BLaER1 (cell line): ENCODE measurements around the gene ZBTB5.
A peak's percentile ranks its signal among the peaks of the same experiment; 100 is the strongest.

ENCODE experiments used
- H3K27ac ChIP-seq: shearing (Covaris generic); formaldehyde crosslinking; 2 replicates; pipeline ENCODE4 v1.8.1; 2022
- H3K27me3 ChIP-seq: shearing (Covaris generic); formaldehyde crosslinking; 2 replicates; pipeline ENCODE4 v1.8.1; 2022
- H3K36me3 ChIP-seq: shearing (Covaris generic); formaldehyde crosslinking; 2 replicates; pipeline ENCODE4 v1.8.1; 2022
- H3K4me1 ChIP-seq: shearing (Covaris generic); formaldehyde crosslinking; 2 replicates; pipeline ENCODE4 v1.8.1; 2022
- H3K4me2 ChIP-seq: shearing (Covaris generic); formaldehyde crosslinking; 2 replicates; pipeline ENCODE4 v1.8.1; 2022
- H3K4me3 ChIP-seq: shearing (Covaris generic); formaldehyde crosslinking; 2 replicates; pipeline ENCODE4 v1.8.1; 2022
- H3K9ac ChIP-seq: shearing (Covaris generic); formaldehyde crosslinking; 2 replicates; pipeline ENCODE4 v1.8.1; 2022
- H3K9me3 ChIP-seq: shearing (Covaris generic); formaldehyde crosslinking; 2 replicates; pipeline ENCODE4 v1.8.1; 2022
- H4K20me1 ChIP-seq: shearing (Covaris generic); formaldehyde crosslinking; 2 replicates; pipeline ENCODE4 v1.8.1; 2022
- Cebpa-rat ChIP-seq: shearing (Covaris generic); IDR thresholded peaks from 2 replicates; pipeline ENCODE4 v1.8.1; 2022

ZBTB5 gene

DNA sequence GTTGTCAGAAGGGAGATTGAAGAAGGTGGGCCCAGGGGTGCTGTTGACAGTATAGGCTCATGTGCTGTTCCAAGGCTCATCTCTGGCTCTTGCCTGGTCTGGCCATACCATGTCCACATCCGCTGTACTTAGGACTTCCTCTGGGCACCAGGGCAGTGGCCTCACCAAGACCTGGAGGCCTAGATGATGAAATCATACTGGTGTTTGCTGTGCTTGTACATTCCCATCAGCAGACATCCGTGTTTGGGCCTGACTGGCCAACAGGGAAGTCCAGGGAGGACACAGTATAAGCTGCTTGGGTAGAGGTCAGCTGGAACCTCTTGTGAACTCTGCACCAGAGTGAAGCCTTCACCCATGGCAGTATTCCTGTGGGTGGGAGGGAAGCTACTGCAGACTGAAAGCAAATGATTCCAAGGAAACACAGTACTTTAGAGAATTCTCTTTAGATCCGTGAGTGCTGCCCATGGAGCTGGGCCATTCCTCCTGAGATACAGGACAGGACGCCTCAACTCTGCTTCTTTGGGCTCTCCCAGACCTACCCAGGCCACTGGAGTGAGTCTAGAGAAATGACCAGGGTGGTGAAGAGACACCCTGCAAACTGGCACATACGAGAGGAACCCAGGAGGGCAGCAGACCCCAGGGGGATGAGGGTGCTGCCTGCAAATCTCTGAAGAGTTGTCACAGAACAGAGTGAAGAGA, 43.0 kb upstream of the ZBTB5 start:
- H3K4me3 ChIP-seq: no peak overlapping the region
- no peaks in the 10 kb centered on the region for H3K27me3 ChIP-seq
- no peaks in the 10 kb centered on the region for H3K9me3 ChIP-seq
- peaks cover 18% of the 10 kb centered on the region for H3K4me1 ChIP-seq
- no peak overlapping the region for H3K9ac ChIP-seq
- no peak overlapping the region for H3K4me2 ChIP-seq
- no peak for TF ChIP-seq Cebpa-rat
- peaks cover 20% of the 10 kb centered on the region for H4K20me1 ChIP-seq
- peaks cover 78% of the 10 kb centered on the region for H3K36me3 ChIP-seq
- H3K27ac ChIP-seq: no peak overlapping the region

DNA sequence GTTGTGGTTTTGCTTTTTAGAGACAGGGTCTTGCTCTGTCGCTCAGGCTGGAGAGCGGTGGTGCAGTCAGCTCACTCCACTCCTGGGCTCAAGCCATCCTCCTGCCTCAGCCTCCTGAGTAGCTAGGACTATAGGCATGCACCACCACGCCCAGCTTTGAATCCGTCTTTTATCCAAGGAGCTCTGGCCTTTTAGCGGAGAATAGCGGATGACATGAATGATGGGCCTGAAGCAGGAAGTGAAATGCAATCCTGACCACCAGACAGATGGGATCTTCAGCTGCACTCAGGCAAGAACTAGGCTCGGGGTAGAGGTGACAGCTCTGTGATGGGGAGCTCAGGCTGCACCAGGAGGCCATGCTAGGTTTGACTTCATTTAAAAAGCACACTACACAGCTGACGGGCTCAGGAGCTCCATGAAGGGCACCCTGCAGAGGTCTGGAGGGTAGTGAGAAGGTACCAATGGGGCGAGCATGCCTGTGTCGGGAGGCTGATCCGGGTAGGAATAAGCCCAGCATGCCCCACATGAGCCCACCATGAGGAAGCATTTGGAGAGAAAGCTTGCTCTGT, 42.4 kb upstream of the ZBTB5 start:
- Histone ChIP-seq H3K4me1 (peaks cover 18% of the 10 kb centered on the region), H3K9ac (no peak overlapping the region), H3K4me3 (no peak overlapping the region), H3K9me3 (no peaks in the 10 kb centered on the region), H4K20me1 (peaks cover 20% of the 10 kb centered on the region), H3K27me3 (no peaks in the 10 kb centered on the region), H3K36me3 (peaks cover 82% of the 10 kb centered on the region), H3K4me2 (no peak overlapping the region), H3K27ac (no peak overlapping the region)
- no peak for TF ChIP-seq Cebpa-rat

DNA sequence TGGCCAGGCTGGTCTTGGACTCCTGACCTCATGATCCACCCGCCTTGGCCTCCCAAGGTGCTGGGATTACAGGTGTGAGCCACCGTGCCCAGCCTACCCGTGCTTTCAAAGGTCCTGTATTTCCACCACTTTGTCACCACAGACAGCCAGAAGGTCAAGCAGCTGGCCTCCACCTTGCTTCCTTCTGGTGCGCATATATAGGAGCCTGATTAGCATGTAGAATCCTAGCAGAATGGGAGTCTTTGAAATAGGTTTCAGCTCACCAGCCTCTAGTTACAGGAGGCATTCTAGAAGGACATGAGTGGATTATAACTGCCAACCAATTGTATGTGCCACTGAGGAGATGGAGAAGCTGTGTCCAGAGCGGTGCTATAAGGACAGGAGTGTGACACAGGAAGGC, 39.4 kb upstream of the ZBTB5 start:
- H4K20me1 ChIP-seq: peaks cover 35% of the 10 kb centered on the region
- H3K9ac ChIP-seq: no peak overlapping the region
- H3K4me1 ChIP-seq: peaks cover 14% of the 10 kb centered on the region
- no peak overlapping the region for H3K4me2 ChIP-seq
- H3K27me3 ChIP-seq: no peaks in the 10 kb centered on the region
- H3K4me3 ChIP-seq: no peak overlapping the region
- H3K36me3 ChIP-seq: peaks cover 100% of the 10 kb centered on the region
- no peak for TF ChIP-seq Cebpa-rat
- no peaks in the 10 kb centered on the region for H3K9me3 ChIP-seq
- no peak overlapping the region for H3K27ac ChIP-seq

DNA sequence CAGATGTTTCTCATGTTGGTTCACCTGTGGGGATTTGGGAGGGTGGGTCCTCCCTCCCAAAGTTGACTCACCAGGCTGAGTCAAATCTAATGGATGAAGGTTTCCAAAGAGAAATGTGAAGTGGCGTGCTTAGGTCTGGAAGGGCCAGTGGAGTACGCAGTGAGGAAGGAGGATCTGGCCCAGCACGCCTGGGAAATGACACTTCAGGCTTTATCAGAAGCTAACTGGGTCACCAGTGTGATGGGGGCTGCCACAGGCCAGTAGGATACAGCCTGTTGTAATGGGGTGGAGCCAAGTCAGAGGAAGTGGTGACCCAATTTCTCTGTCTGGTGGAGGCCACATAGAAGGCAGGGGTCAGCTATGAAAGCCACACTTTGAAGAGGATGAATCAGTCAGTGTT, 38.5 kb upstream of the ZBTB5 start:
- Histone ChIP-seq H4K20me1 (peaks cover 35% of the 10 kb centered on the region), H3K27me3 (no peaks in the 10 kb centered on the region), H3K36me3 (peaks cover 100% of the 10 kb centered on the region), H3K9ac (0 out of 2 replicates have a peak overlapping the region, but pooled peaks have one; percentile 0), H3K4me1 (peaks cover 14% of the 10 kb centered on the region), H3K4me3 (no peak overlapping the region), H3K27ac (no peak overlapping the region), H3K9me3 (no peaks in the 10 kb centered on the region), H3K4me2 (no peak overlapping the region)
- TF ChIP-seq Cebpa-rat: no peak

DNA sequence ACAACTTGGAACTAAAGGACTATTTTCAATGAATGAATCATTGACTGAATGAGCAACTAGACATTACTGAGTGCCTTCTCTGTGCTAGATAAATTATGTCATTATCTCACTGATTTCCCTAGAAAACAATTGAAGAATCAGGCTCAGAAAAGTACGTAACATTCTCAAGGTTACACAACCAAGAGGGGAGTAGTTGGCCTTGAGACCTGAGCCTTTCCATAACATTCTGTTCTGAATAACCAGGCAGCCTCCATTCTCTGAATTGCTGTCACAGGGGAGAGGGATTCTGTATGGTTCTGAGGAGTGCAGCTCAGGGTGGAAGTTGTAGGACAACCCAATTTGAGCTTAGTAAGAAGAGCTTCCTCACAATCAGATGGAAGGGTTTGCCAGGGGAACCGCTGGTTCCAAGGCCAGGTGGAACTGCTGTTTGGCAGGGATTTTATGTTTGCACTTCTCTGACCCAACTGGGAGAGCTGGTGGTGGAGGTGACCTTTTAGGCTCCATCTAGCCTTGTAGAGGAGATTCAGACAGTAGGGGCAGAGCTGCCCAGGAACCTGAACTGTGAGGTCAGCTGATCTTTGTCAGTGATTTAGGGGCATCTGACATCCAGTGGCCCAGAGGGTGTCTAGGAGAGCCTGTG, 36.8 kb upstream of the ZBTB5 start:
- no peaks in the 10 kb centered on the region for H3K27me3 ChIP-seq
- no peaks in the 10 kb centered on the region for H3K9me3 ChIP-seq
- H3K9ac ChIP-seq: no peak overlapping the region
- H3K4me1 ChIP-seq: peaks cover 5% of the 10 kb centered on the region
- peaks cover 100% of the 10 kb centered on the region for H3K36me3 ChIP-seq
- no peak overlapping the region for H3K27ac ChIP-seq
- no peak for TF ChIP-seq Cebpa-rat
- H3K4me2 ChIP-seq: no peak overlapping the region
- H4K20me1 ChIP-seq: peaks cover 27% of the 10 kb centered on the region
- no peak overlapping the region for H3K4me3 ChIP-seq

DNA sequence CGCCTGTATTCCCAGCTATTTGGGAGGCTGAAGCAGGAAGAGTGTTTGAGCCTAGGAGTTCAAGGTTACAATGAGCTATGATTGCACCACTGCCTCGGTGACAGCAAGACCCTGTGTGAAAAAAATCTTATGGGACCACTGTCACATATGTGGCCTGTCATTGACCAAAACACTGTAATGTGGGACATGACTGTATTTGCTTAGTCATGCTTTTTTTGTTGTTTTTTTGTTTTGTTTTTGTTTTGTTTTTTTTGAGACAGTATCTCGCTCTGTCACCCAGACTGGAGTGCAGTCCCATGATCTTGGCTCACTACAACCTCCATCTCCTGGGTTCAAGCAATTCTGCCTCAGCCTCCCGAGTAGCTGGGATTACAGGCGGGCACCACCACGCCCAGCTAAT, 34.0 kb upstream of the ZBTB5 start:
- no peaks in the 10 kb centered on the region for H3K27me3 ChIP-seq
- 0 out of 2 replicates have a peak, but pooled peaks cover 4% of the 10 kb centered on the region for H3K4me1 ChIP-seq
- no peak for TF ChIP-seq Cebpa-rat
- H3K36me3 ChIP-seq: peaks cover 98% of the 10 kb centered on the region
- H3K27ac ChIP-seq: no peak overlapping the region
- H4K20me1 ChIP-seq: peaks cover 35% of the 10 kb centered on the region
- no peaks in the 10 kb centered on the region for H3K9me3 ChIP-seq
- H3K9ac ChIP-seq: no peak overlapping the region
- no peak overlapping the region for H3K4me3 ChIP-seq
- H3K4me2 ChIP-seq: no peak overlapping the region

DNA sequence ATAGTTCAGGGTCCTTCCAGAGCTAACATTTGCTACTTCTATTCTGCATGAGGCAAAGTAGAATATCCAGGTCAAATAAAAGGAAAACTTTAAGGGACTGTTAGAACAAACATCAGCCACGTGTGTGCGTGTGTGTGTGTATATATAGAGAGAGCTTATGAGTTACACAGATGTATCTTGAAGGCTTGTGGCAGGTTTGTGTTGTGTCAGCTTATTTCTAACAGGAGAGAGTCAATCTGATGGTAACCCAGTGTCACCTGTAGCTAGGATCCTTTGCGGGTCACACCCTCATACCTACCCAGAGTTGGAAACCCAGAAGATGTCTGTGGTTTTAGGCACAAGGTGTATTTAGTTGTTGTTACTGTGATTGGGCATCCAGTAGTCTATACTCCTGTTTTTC, 33.2 kb upstream of the ZBTB5 start:
- no peak overlapping the region for H3K4me2 ChIP-seq
- no peak for TF ChIP-seq Cebpa-rat
- H3K4me3 ChIP-seq: no peak overlapping the region
- no peaks in the 10 kb centered on the region for H3K4me1 ChIP-seq
- H3K27ac ChIP-seq: no peak overlapping the region
- no peaks in the 10 kb centered on the region for H3K27me3 ChIP-seq
- no peaks in the 10 kb centered on the region for H3K9me3 ChIP-seq
- no peak overlapping the region for H3K9ac ChIP-seq
- peaks cover 98% of the 10 kb centered on the region for H3K36me3 ChIP-seq
- peaks cover 42% of the 10 kb centered on the region for H4K20me1 ChIP-seq

DNA sequence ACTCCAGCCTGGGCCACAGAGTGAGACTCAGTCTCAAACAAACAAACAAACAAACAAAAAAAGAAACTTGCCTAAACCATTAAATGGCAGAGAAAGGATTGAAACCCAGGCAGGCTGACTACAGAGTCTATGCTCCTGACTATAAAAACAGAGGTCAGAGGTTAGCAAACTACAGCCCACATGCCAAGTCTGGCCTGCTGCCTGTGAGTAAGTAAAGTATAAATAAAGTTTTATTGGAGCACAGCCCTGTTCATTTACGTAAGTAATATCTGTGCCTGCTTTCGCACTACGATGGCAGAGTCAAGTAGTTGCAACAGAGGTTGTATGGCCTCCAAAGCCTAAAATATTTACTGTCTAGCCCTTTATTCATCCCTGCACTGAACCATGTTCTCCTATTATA, 32.1 kb upstream of the ZBTB5 start:
- Histone ChIP-seq H3K27me3 (no peaks in the 10 kb centered on the region), H3K36me3 (peaks cover 98% of the 10 kb centered on the region), H3K4me3 (no peak overlapping the region), H4K20me1 (peaks cover 42% of the 10 kb centered on the region), H3K4me2 (no peak overlapping the region), H3K9ac (no peak overlapping the region), H3K4me1 (no peaks in the 10 kb centered on the region), H3K27ac (no peak overlapping the region), H3K9me3 (no peaks in the 10 kb centered on the region)
- no peak for TF ChIP-seq Cebpa-rat

DNA sequence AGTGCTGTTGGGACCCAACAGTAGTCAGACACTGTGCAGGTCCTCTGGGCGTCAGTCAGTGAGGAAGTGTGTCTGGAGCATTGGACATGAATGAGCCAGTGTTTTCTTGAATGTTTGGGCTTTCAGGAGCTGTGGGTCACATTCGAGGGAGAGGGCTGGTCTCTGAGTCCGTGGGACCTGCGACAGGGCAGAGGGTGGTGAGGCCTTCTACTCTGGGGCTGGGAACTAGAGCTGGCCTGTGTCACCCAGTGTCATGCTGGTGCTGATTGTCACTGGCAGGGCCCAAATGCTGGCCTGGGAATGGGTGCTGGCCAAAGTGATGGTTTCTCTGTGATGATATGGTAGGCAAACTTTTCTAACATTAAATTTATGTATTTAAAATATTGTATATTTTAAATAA, 30.8 kb upstream of the ZBTB5 start:
- Histone ChIP-seq H4K20me1 (peaks cover 35% of the 10 kb centered on the region), H3K27me3 (no peaks in the 10 kb centered on the region), H3K4me1 (no peaks in the 10 kb centered on the region), H3K4me3 (no peak overlapping the region), H3K36me3 (peaks cover 98% of the 10 kb centered on the region), H3K4me2 (no peak overlapping the region), H3K9ac (no peak overlapping the region), H3K27ac (no peak overlapping the region), H3K9me3 (no peaks in the 10 kb centered on the region)
- no peak for TF ChIP-seq Cebpa-rat

DNA sequence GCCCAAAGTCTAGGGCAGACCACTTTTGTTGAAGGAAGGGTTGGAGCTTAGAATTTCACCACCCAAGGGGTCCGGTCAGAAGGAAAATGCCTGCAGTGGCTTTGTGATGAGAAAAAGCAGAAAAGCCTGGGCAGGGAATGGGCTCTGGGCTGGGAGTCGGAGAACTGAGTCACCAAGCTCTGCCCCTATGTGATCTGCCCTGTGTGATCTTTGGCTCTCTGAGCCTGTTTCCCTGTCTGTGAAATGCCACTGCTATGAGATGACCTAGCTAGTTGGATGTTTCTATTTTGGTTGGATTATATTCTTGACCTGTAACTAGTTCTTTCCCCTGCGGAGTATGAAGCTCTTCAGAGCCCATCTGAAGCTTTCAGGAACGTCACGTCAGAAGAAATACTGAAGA, 30.3 kb upstream of the ZBTB5 start:
- Histone ChIP-seq H3K4me1 (no peaks in the 10 kb centered on the region), H3K9ac (no peak overlapping the region), H3K27me3 (no peaks in the 10 kb centered on the region), H4K20me1 (peaks cover 30% of the 10 kb centered on the region), H3K27ac (no peak overlapping the region), H3K4me3 (no peak overlapping the region), H3K9me3 (no peaks in the 10 kb centered on the region), H3K36me3 (peaks cover 98% of the 10 kb centered on the region), H3K4me2 (no peak overlapping the region)
- TF ChIP-seq Cebpa-rat: no peak
